Neural progenitor cell (in vitro differentiated cells): ENCODE results near the gene HOXA10. TPM values are rescaled to one million over a fixed set of nuclear protein-coding genes. Genes with fewer than 3 reads are reported as not detected.

ENCODE experiments used
- DNase-seq: peaks from one replicate; pipeline ENCODE4 v3.0.0-alpha.2; 2016; ENCODE audit warnings: low spot score
- H2AFZ ChIP-seq: fragments of 200-600 bp; sonication (generic); replicated peaks from 2 replicates; pipeline ENCODE4 v1.6.1; 2016; ENCODE audit warnings: antibody characterized with exemption
- H3F3A ChIP-seq: fragments of 200-600 bp; sonication (generic); 2 replicates; pipeline ENCODE4 v1.6.1; 2016; ENCODE audit warnings: antibody characterized with exemption, low read depth
- H3K27ac ChIP-seq: fragments of 200-600 bp; sonication (generic); 2 replicates; pipeline ENCODE4 v1.5.1; 2016; ENCODE audit warnings: mild to moderate bottlenecking
- H3K27me3 ChIP-seq: fragments of 200-600 bp; sonication (generic); 2 replicates; pipeline ENCODE4 v1.6.1; 2016; ENCODE audit warnings: mild to moderate bottlenecking, moderate library complexity
- H3K36me3 ChIP-seq: fragments of 200-600 bp; sonication (generic); 2 replicates; pipeline ENCODE4 v1.5.1; 2016
- H3K4me1 ChIP-seq: fragments of 200-600 bp; sonication (generic); 2 replicates; pipeline ENCODE4 v1.6.1; 2016; ENCODE audit warnings: mixed run types
- H3K4me2 ChIP-seq: fragments of 200-600 bp; sonication (generic); 2 replicates; pipeline ENCODE4 v1.6.1; 2016
- H3K4me3 ChIP-seq: fragments of 200-600 bp; sonication (generic); 2 replicates; pipeline ENCODE4 v1.5.1; 2016
- H3K79me2 ChIP-seq: fragments of 200-600 bp; sonication (generic); 2 replicates; pipeline ENCODE4 v1.6.1; 2016; ENCODE audit warnings: low read depth
- H3K9ac ChIP-seq: fragments of 200-600 bp; sonication (generic); 2 replicates; pipeline ENCODE4 v1.6.1; 2016
- H3K9me3 ChIP-seq: fragments of 200-600 bp; sonication (generic); 2 replicates; pipeline ENCODE4 v1.5.1; 2016; ENCODE audit warnings: low read depth
- H4K20me1 ChIP-seq: fragments of 200-600 bp; sonication (generic); 2 replicates; pipeline ENCODE4 v1.6.1; 2016; ENCODE audit warnings: low read depth
- H3K27ac Mint-ChIP-seq: 3 replicates; pipeline ENCODE4 v1.8.0; 2021; ENCODE audit warnings: mixed read lengths
- H3K27me3 Mint-ChIP-seq: 2 replicates; pipeline ENCODE4 v1.8.0; 2022; ENCODE audit warnings: low read depth, mild to moderate bottlenecking, inconsistent platforms, moderate library complexity, mixed read lengths; ENCODE audit not compliant: insufficient read depth
- H3K36me3 Mint-ChIP-seq: 3 replicates; pipeline ENCODE4 v1.8.0; 2021; ENCODE audit warnings: mixed read lengths
- H3K4me1 Mint-ChIP-seq: 3 replicates; pipeline ENCODE4 v1.8.0; 2021; ENCODE audit warnings: mixed read lengths
- H3K4me3 Mint-ChIP-seq: 3 replicates; pipeline ENCODE4 v1.8.0; 2021; ENCODE audit warnings: mild to moderate bottlenecking, moderate library complexity, mixed read lengths
- H3K9me3 Mint-ChIP-seq: 3 replicates; pipeline ENCODE4 v1.8.0; 2020; ENCODE audit warnings: mixed read lengths
- EZH2 ChIP-seq: fragments of 200-600 bp; sonication (generic); IDR thresholded peaks from 2 replicates; pipeline ENCODE4 v1.6.1; 2017; ENCODE audit warnings: antibody characterized with exemption, mild to moderate bottlenecking, moderate library complexity
- EZH2phosphoT487 ChIP-seq: fragments of 200-600 bp; sonication (generic); IDR thresholded peaks from 2 replicates; pipeline ENCODE4 v1.6.1; 2017; ENCODE audit warnings: antibody characterized with exemption
- total RNA-seq: library from RNA; depleted of rRNA; stranded (reverse); fragments of >200 nt; gene quantifications from 2 replicates; pipeline ENCODE4 v1.2.3, GENCODE V29; 2015; ENCODE audit warnings: low replicate concordance
- TF ChIP-seq, protein P1 (sequence below): fragments of 200-600 bp; sonication (generic); IDR thresholded peaks from 2 replicates; pipeline ENCODE4 v1.5.1; 2017; ENCODE audit warnings: antibody characterized with exemption, mild to moderate bottlenecking

HOXA10 gene
- total RNA-seq, 1 donor from 2014 or later, result not detected

DNA sequence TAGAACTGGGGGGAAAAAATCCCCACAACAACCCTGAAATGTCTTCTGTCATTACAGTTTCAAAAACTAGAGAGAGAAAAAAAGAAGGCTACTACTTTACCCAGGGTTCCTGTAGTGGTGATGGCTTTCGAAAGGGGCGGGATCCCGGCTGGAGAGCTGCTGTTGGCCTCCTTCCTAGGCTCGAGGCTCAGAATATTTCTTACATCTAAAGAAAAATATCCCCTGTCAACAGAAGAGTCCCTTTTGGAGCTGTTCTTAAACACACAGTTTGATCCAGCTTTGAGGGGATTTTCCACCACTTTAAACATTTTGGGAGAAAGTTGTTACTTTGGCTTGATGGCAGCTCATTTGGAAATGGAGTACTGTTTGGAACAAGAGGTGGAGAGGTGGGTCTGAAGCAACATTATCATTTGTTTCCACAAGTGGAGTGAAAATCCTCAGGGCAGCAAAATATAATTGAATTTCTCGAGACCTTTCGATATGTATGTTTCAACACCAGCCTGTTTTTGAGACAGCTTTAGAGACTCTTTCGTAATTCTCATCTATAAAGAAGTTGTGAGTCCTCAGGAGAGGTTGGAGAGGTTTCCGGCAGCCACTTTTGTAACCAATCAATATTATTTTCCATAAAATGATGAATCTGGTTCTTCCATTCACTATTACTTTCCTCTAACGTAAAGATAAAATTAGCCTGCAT is 20.7 kb upstream of the HOXA10 start:
- no peak overlapping the region for H3K27ac Mint-ChIP-seq
- peaks cover 12% of the 10 kb centered on the region for H3K9me3 Mint-ChIP-seq
- H3K9ac ChIP-seq, result no peak overlapping the region

DNA sequence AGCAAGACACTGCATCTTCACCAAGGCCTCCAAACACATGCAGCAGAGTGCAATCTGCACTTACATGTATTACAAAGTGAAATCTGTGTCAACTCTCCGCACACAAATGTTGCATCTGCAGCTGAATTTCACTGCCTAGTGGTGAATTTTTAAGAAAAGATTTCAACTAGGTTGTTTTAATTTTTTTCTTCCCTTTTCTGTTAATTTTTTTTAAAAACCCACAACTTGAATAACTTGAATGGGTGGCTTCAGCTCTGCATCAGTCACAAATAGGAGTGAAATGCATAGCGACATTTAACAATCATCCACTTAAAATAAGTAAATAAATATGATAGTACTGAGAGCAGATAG is 19.9 kb upstream of the HOXA10 start:
- no peaks in the 10 kb centered on the region for H3K36me3 ChIP-seq
- peaks cover 100% of the 10 kb centered on the region for H3K27me3 ChIP-seq
- no peak overlapping the region for H3K4me2 ChIP-seq
- Mint-ChIP-seq H3K36me3 (no peaks in the 10 kb centered on the region), H3K9me3 (peaks cover 14% of the 10 kb centered on the region), H3K27me3 (peaks cover 92% of the 10 kb centered on the region), H3K4me3 (no peak overlapping the region), H3K27ac (no peak overlapping the region), H3K4me1 (no peaks in the 10 kb centered on the region)
- H4K20me1 ChIP-seq, result peaks cover 88% of the 10 kb centered on the region
- H3F3A ChIP-seq, result peaks cover 9% of the 10 kb centered on the region
- peak; percentile 79 for TF ChIP-seq EZH2
- TF ChIP-seq, protein P1, sequence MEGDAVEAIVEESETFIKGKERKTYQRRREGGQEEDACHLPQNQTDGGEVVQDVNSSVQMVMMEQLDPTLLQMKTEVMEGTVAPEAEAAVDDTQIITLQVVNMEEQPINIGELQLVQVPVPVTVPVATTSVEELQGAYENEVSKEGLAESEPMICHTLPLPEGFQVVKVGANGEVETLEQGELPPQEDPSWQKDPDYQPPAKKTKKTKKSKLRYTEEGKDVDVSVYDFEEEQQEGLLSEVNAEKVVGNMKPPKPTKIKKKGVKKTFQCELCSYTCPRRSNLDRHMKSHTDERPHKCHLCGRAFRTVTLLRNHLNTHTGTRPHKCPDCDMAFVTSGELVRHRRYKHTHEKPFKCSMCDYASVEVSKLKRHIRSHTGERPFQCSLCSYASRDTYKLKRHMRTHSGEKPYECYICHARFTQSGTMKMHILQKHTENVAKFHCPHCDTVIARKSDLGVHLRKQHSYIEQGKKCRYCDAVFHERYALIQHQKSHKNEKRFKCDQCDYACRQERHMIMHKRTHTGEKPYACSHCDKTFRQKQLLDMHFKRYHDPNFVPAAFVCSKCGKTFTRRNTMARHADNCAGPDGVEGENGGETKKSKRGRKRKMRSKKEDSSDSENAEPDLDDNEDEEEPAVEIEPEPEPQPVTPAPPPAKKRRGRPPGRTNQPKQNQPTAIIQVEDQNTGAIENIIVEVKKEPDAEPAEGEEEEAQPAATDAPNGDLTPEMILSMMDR, result no peak
- no peak for TF ChIP-seq EZH2phosphoT487
- H2AFZ ChIP-seq, result no peak overlapping the region
- no peaks in the 10 kb centered on the region for H3K4me1 ChIP-seq
- H3K9me3 ChIP-seq, result no peaks in the 10 kb centered on the region
- no peaks in the 10 kb centered on the region for H3K79me2 ChIP-seq
- no peak overlapping the region for H3K4me3 ChIP-seq
- no peak overlapping the region for H3K27ac ChIP-seq
- DNase-seq, result no peak
- no peak overlapping the region for H3K9ac ChIP-seq

More for the DNA sequence above, 20.7 kb upstream of the HOXA10 start:
- no peaks in the 10 kb centered on the region for H3K9me3 ChIP-seq
- Mint-ChIP-seq H3K4me3 (no peak overlapping the region), H3K36me3 (no peaks in the 10 kb centered on the region), H3K4me1 (peaks cover under 1% of the 10 kb centered on the region), H3K27me3 (peaks cover 88% of the 10 kb centered on the region)
- no peak for DNase-seq
- H4K20me1 ChIP-seq, result peaks cover 82% of the 10 kb centered on the region
- H3K4me3 ChIP-seq, result no peak overlapping the region
- no peaks in the 10 kb centered on the region for H3K79me2 ChIP-seq
- H3K36me3 ChIP-seq, result no peaks in the 10 kb centered on the region
- H3F3A ChIP-seq, result peaks cover 9% of the 10 kb centered on the region
- H3K4me2 ChIP-seq, result no peak overlapping the region
- H3K27ac ChIP-seq, result no peak overlapping the region
- H3K27me3 ChIP-seq, result peaks cover 100% of the 10 kb centered on the region
- H2AFZ ChIP-seq, result no peak overlapping the region
- TF ChIP-seq EZH2 (no peak), EZH2phosphoT487 (no peak)
- TF ChIP-seq, protein P1, result no peak
- H3K4me1 ChIP-seq, result no peaks in the 10 kb centered on the region

DNA sequence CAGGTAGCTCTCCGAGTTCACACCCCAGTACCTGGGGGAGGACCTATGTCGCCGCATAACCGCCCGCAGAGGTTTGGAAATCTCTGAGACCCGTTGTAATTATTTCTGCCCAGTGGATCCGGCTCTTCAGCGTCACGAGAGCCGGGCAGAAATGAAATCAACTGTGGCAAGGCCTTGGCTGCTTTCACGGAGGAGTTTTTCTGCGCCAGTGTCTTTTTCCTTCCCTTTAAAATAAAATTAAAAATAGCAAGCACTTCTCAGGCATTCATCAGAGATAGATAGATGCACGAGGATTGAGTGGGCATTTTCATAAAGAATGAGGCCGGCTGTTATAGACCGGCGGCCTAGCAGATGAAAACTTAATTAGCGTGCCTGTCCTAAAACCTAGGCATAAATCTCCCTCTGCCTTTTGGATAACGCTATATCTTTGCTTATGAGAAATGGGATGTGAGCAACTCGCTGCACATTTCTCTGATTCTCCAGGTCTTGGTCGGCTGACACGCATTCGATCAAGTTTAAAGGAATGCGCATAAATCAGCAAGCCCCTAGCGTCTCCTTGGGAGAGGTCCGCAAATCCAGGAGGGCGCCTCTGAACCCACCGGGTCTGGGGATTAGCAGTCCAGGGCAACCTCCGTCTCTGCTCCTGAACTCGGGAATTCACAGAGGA is 19.3 kb upstream of the HOXA10 start:
- Histone ChIP-seq H3K9me3 (no peaks in the 10 kb centered on the region), H3K27ac (no peak overlapping the region), H3F3A (peaks cover 9% of the 10 kb centered on the region), H3K4me1 (no peaks in the 10 kb centered on the region), H3K4me2 (no peak overlapping the region), H3K79me2 (no peaks in the 10 kb centered on the region), H2AFZ (no peak overlapping the region), H3K9ac (no peak overlapping the region), H3K27me3 (peaks cover 100% of the 10 kb centered on the region), H3K36me3 (no peaks in the 10 kb centered on the region), H3K4me3 (no peak overlapping the region), H4K20me1 (peaks cover 88% of the 10 kb centered on the region)
- Mint-ChIP-seq H3K9me3 (peaks cover 14% of the 10 kb centered on the region), H3K4me1 (peaks cover 2% of the 10 kb centered on the region), H3K36me3 (no peaks in the 10 kb centered on the region), H3K27ac (no peak overlapping the region), H3K4me3 (peak overlapping the region; percentile 19), H3K27me3 (peaks cover 92% of the 10 kb centered on the region)
- TF ChIP-seq EZH2phosphoT487 (peak; percentile 97), EZH2 (peak; percentile 98)
- TF ChIP-seq, protein P1, result no peak
- DNase-seq, result peak; percentile 52
